C4-2B (cell line): ENCODE data around the gene PTK6.

ENCODE experiments used
- H3K27ac ChIP-seq: fragments of 450-650 bp; 2 replicates; pipeline ENCODE4 v1.5.1; 2017
- ZFX ChIP-seq: fragments of 450-650 bp; IDR thresholded peaks from 2 replicates; pipeline ENCODE4 v1.6.1; 2017
- TF ChIP-seq, protein P1 (sequence below): fragments of 450-650 bp; conservative IDR thresholded peaks from 2 replicates; pipeline ENCODE4 v1.5.1; 2017; ENCODE audit warnings: mild to moderate bottlenecking

Gene PTK6

DNA sequence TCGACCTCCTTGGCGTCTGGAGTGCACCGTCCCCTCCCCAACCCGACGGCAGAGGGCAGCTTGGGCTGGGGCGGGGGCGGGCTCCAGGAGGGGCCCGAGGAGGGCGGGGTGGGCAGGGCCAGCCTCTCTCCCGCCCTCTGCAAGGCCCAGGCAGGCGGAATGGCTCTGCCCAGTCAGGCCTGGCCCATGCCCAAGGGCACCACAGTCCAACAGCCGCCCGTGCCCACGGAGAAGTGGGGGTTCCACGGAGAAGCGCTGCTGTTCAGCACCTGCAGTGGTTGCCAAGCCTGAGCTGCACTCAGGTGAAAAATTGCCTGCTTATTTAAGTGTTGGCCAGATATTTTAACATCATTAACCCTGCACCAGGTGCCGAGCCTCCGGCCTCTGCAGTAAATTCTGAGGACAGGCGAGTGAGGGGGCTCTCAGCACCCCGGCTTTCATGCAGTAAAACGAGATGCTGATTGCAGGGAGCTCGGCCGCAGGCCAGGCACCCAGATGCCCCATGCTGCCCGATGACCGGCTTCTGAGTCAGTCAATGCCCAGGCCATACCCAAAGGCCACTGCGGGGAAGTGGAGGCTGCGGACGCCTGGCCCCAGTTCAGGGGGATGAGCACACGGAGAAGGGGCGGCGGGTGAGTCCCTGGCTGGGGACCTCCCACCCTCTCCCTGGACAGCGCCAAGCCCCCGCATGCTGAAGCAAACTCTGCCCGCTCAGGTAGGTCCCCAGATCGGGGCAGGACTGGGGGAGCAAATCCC is 10.7 kb upstream of the PTK6 start, which contains the start of gene SRMS:
Gene SRMS (minus strand): TSS at position 25 of the 756 bp plus-strand sequence. CDS start 286 bp downstream, outside the sequence.
- TF ChIP-seq ZFX, result no peak
- TF ChIP-seq, protein P1, sequence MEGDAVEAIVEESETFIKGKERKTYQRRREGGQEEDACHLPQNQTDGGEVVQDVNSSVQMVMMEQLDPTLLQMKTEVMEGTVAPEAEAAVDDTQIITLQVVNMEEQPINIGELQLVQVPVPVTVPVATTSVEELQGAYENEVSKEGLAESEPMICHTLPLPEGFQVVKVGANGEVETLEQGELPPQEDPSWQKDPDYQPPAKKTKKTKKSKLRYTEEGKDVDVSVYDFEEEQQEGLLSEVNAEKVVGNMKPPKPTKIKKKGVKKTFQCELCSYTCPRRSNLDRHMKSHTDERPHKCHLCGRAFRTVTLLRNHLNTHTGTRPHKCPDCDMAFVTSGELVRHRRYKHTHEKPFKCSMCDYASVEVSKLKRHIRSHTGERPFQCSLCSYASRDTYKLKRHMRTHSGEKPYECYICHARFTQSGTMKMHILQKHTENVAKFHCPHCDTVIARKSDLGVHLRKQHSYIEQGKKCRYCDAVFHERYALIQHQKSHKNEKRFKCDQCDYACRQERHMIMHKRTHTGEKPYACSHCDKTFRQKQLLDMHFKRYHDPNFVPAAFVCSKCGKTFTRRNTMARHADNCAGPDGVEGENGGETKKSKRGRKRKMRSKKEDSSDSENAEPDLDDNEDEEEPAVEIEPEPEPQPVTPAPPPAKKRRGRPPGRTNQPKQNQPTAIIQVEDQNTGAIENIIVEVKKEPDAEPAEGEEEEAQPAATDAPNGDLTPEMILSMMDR, result no peak
- no peak within 1 kb of the TSS for H3K27ac ChIP-seq

DNA sequence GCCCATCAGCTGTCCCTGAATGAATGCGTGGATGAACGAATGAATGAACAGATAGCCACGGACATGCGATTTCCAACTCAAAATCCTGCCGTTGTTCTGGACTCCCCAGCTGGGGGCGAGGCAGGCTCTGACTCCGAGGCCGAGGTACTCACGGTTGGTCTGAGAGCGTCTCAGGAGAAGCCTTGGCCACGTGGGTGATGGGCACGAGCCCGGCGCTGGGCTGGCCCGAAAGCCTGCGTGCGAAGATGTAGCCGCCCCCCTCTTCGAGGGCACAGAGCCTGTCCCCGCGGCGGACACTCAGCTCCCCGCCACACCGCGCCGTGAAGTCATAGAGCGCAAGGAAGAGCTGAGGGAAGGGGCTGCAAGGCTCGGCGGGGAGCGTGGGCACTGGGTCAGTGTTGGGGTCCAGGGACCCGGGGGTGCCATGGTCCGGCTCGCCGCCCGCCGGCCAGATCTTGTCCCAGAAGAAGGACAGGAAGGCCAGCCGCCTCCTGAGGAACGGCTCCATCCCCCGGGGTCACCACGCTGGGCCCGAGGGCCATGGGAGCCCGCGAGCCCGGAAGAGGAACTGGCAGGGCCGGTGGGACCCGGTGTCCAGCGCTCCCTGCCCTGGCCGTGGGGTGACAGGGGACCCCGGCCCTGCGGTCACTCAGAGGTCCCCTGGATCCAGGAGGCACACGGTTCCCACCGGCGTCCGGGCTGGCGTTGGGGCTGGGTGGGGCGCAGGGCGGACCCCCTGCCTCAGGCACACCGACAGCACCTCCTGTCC is 10.0 kb upstream of the PTK6 start:
- H3K27ac ChIP-seq, result no peak overlapping the region
- no peak for TF ChIP-seq ZFX
- TF ChIP-seq, protein P1, result no peak

DNA sequence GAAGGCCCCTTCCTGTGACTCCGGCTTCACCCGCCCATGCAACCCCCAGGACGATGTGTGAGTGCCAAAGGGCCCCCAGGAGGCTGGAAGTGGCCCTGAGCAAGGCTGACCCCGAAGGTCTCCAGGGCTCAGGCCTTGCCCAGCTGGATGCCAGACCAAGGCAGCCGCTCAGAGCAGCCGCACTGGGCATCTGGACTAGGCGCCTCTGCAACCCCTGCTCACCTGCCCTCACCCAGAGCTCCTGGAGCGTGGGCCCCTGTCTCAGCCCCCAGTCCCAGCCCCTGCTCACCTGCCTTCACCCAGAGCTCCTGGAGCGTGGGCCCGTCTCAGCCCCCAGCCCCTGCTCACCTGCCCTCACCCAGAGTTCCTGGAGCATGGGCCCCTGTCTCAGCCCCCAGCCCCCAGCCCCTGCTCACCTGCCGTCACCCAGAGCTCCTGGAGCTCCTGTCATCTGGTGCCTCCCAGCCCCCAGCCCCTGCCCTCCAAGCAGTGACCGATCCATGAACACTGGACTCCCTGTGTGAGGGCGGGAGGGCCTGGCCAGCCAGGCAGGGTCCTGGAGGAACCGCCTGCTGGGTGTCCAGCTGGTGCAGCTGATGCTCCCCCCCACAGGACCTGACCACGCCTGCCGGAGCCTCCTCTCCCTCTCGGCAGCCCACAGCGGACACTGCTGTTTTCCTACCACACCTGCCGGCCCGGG is 9.2 kb upstream of the PTK6 start:
- TF ChIP-seq, protein P1, result no peak
- TF ChIP-seq ZFX, result no peak
- no peak overlapping the region for H3K27ac ChIP-seq

DNA sequence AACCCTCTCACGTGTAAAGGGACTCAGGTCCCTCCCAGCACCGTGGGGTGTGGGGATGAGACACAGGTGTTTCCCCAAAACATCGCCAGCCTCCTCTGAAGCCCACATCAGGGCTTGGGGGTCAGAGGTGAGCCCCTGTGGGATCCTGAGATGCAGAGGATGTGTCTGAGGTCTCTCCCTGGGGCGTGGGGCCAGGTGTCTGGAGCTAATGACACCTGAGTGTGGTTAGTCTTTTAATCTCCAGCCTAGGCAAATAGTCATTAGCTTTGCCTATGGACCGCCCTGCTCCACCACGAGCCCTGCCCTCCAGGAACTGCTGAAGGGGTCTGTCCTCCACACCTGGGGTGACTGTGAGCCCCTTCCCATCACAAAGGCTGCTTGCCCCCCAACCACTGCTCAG is 8.6 kb upstream of the PTK6 start:
- no peak for TF ChIP-seq ZFX
- TF ChIP-seq, protein P1, result no peak
- H3K27ac ChIP-seq, result no peak overlapping the region

DNA sequence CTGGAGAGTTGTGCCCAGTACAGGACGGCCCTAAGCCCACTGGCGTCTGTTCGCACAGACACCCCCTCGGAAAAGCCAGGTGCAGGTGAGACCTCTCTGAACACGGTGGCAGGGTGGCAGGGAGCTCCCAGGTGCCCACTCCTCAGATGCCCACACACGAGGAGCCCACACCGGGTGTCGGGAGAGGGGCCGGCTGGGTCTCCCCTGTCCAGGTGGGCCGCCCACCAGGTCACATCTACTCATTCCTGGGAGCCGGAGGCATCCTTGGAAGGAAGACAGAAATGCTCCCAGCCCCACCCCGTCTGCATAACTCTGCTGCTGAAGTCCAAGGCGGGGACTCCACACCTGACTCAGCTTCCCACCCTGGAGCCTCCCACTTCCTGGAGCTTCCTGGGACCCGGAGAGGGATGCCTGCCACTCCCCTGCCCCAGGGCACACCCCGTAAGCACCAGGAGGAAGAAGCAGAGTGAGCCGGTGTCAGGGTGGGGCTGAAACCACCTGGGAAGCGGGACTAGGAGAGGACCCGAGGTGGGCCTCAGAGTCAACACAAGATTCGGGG is 7.9 kb upstream of the PTK6 start:
- H3K27ac ChIP-seq, result no peak overlapping the region
- TF ChIP-seq, protein P1, result no peak
- TF ChIP-seq ZFX, result no peak

DNA sequence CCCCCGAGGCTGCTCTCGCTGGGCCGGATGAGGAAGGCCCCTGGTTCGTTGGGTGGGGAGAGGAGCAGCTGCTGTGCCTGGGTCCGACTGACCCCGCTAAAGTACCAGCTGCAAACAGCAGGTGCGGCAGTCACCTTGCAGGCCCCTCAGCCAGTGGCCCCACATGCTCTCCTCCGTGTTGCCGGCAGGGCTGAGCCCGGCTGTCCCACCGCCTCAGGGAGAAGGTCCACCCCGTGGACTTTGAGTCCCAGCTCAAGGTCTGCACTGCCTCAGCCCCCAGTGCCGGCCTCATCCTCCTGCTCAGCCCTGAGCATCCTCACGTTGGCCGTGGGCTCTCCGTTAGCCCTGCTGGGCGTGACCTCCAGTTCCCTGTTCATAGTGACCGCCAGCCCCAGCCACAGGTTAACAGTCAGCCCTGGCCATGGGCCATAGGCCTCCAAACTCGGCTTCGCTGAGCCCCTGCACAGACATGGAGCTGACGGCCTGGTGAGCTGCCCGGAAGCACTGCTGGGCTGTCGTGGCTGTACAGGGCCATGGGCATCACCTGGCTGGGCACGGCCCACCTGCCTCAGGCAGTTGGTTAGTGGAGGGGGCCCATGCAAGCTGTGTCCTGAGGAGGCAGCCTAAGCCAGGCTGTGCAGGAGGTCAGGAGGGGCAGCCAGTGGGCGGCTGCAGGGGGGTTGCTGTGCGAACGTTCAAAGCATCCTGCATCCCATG is 7.2 kb upstream of the PTK6 start:
- TF ChIP-seq, protein P1, result no peak
- TF ChIP-seq ZFX, result no peak

More for the DNA sequence above, 7.2 kb upstream of the PTK6 start:
- H3K27ac ChIP-seq, result no peak overlapping the region
